SK-N-SH (cell line): ENCODE results near the gene DPF3. TPM values are rescaled to one million over a fixed set of nuclear protein-coding genes. Genes with fewer than 3 reads are reported as not detected.

Source experiments
- CTCF ChIA-PET: fragments of 300-600, 350-600 bp; formaldehyde crosslinking; extraction: SDS; loops from one replicate; lab custom pipeline; 2021; lab: Yijun Ruan, JAX
- POLR2A ChIA-PET: fragments of 350-600 bp; sonication (Branson Sonifier 250); formaldehyde crosslinking; extraction: SDS; loops from one replicate; lab custom pipeline; 2020; ENCODE audit warnings: antibody characterized with exemption, inconsistent platforms; lab: Yijun Ruan, JAX
- DNase-seq: peaks from one replicate; pipeline ENCODE4 v3.0.0; 2012
- H2AFZ ChIP-seq: fragments of 200-600 bp; sonication (generic); 2 replicates; pipeline ENCODE4 v1.8.1; 2016; ENCODE audit warnings: antibody characterized with exemption, mild to moderate bottlenecking, low read depth
- H3F3A ChIP-seq: fragments of 200-600 bp; sonication (generic); replicated peaks from 2 replicates; pipeline ENCODE3; 2016; ENCODE audit warnings: antibody characterized with exemption, mild to moderate bottlenecking; ENCODE audit not compliant: insufficient read depth
- H3K27ac ChIP-seq, 2 experiments: fragments of 200-500 bp in 1 of 2; fragments of 200-600 bp in 1 of 2; sonication (Bioruptor generic) in 1 of 2; sonication (generic), shearing (Covaris generic) in 1 of 2; 2 replicates each; pipeline versions ENCODE4 v1.5.1 to v1.6.1; 2014 to 2016; ENCODE audit warnings: low read depth in 2 of 2, inconsistent platforms in 1 of 2, low read length in 1 of 2, mild to moderate bottlenecking in 1 of 2, mixed read lengths in 1 of 2
- H3K27me3 ChIP-seq: fragments of 200-600 bp; sonication (generic), shearing (Covaris generic); 2 replicates; pipeline ENCODE4 v1.6.1; 2016; ENCODE audit warnings: mixed run types; ENCODE audit not compliant: insufficient read depth
- H3K36me3 ChIP-seq, 2 experiments: fragments of 200-500 bp in 1 of 2; fragments of 200-600 bp in 1 of 2; sonication (Bioruptor generic) in 1 of 2; sonication (generic) in 1 of 2; replicated peaks in 1 of 2; 2 replicates each; pipeline versions ENCODE3 to v1.5.1; 2014 to 2016; ENCODE audit warnings: low read length in 1 of 2, mild to moderate bottlenecking in 1 of 2; ENCODE audit not compliant: insufficient read depth in 2 of 2, control insufficient read depth in 1 of 2
- H3K4me1 ChIP-seq, 2 experiments: fragments of 200-500 bp in 1 of 2; fragments of 200-600 bp in 1 of 2; sonication (Bioruptor generic) in 1 of 2; sonication (generic), shearing (Covaris generic) in 1 of 2; 2 replicates each; pipeline versions ENCODE4 v1.5.1 to v1.6.1; 2014 to 2016; ENCODE audit warnings: low read depth in 1 of 2, low read length in 1 of 2, mixed run types in 1 of 2; ENCODE audit not compliant: insufficient read depth in 2 of 2, control insufficient read depth in 1 of 2
- H3K4me2 ChIP-seq: fragments of 200-600 bp; sonication (generic), shearing (Covaris generic); 2 replicates; pipeline ENCODE4 v1.6.1; 2017; ENCODE audit warnings: mixed run types
- H3K4me3 ChIP-seq, 2 experiments: fragments of 200-500 bp in 1 of 2; fragments of 200-600 bp in 1 of 2; sonication (Bioruptor generic) in 1 of 2; sonication (generic), shearing (Covaris generic) in 1 of 2; 2 replicates each; pipeline versions ENCODE4 v1.5.1 to v1.8.1; 2014 to 2016; ENCODE audit warnings: low read depth in 2 of 2, inconsistent platforms in 1 of 2, low read length in 1 of 2, mild to moderate bottlenecking in 1 of 2, mixed read lengths in 1 of 2, moderate library complexity in 1 of 2
- H3K79me2 ChIP-seq: fragments of 200-600 bp; sonication (generic); 2 replicates; pipeline ENCODE4 v1.8.1; 2017; ENCODE audit warnings: mild to moderate bottlenecking; ENCODE audit not compliant: insufficient read depth
- H3K9ac ChIP-seq: fragments of 200-600 bp; sonication (generic); 2 replicates; pipeline ENCODE4 v1.6.1; 2017; ENCODE audit warnings: mixed run types
- H3K9me2 ChIP-seq: fragments of 200-600 bp; sonication (generic); 2 replicates; pipeline ENCODE4 v1.6.1; 2017; ENCODE audit warnings: mixed run types
- H3K9me3 ChIP-seq: fragments of 200-600 bp; sonication (generic); 2 replicates; pipeline ENCODE4 v1.6.1; 2017; ENCODE audit warnings: mixed run types, mild to moderate bottlenecking, moderate library complexity
- H4K20me1 ChIP-seq: fragments of 200-600 bp; sonication (generic); 2 replicates; pipeline ENCODE4 v1.6.1; 2017; ENCODE audit warnings: mild to moderate bottlenecking, mixed run types; ENCODE audit not compliant: insufficient read depth
- CHD2 ChIP-seq: fragments of 150-350 bp; IDR thresholded peaks from 2 replicates; pipeline ENCODE4 v1.6.1; 2018; ENCODE audit warnings: low read length; ENCODE audit not compliant: partially characterized antibody
- ELF1 ChIP-seq: IDR thresholded peaks from 2 replicates; pipeline ENCODE4 v1.4.0; 2012
- EP300 ChIP-seq, 2 experiments: IDR thresholded peaks; 2 replicates each; pipeline versions ENCODE4 v1.4.0 to v1.6.1; 2012; ENCODE audit warnings: borderline replicate concordance in 1 of 2, low read depth in 1 of 2, low read length in 1 of 2
- EZH2phosphoT487 ChIP-seq: fragments of 200-600 bp; sonication (generic); IDR thresholded peaks from 2 replicates; pipeline ENCODE4 v1.6.1; 2017; ENCODE audit warnings: low read depth, mixed run types, mild to moderate bottlenecking, antibody characterized with exemption, moderate library complexity, borderline replicate concordance
- FOSL2 ChIP-seq: IDR thresholded peaks from 2 replicates; pipeline ENCODE4 v1.4.0; 2012; ENCODE audit warnings: low read depth, mild to moderate bottlenecking, moderate library complexity, borderline replicate concordance
- GATA2 ChIP-seq: sonication (generic); formaldehyde crosslinking; IDR thresholded peaks from 2 replicates; pipeline ENCODE4 v1.5.0; 2020; ENCODE audit warnings: mild to moderate bottlenecking, missing genetic modification reagents
- JUND ChIP-seq: IDR thresholded peaks from 2 replicates; pipeline ENCODE4 v1.4.0; 2012
- MXI1 ChIP-seq: IDR thresholded peaks from 2 replicates; pipeline ENCODE4 v1.6.1; 2012; ENCODE audit warnings: mild to moderate bottlenecking, low read depth, low read length, improper control_type of control experiment
- NRF1 ChIP-seq: IDR thresholded peaks from 2 replicates; pipeline ENCODE4 v1.6.1; 2012; ENCODE audit warnings: low read depth, mild to moderate bottlenecking, low read length
- RAD21 ChIP-seq: IDR thresholded peaks from 2 replicates; pipeline ENCODE4 v1.6.1; 2012; ENCODE audit warnings: mild to moderate bottlenecking, low read length
- RCOR1 ChIP-seq: fragments of 150-350 bp; IDR thresholded peaks from 2 replicates; pipeline ENCODE4 v1.6.1; 2017; ENCODE audit warnings: antibody characterized with exemption, low read length
- RFX5 ChIP-seq: IDR thresholded peaks from 2 replicates; pipeline ENCODE4 v1.6.1; 2012; ENCODE audit warnings: mild to moderate bottlenecking, improper control_type of control experiment, low read length
- RXRA ChIP-seq: IDR thresholded peaks from 2 replicates; pipeline ENCODE4 v1.4.0; 2012; ENCODE audit warnings: low read depth, mild to moderate bottlenecking, borderline replicate concordance
- SIN3A ChIP-seq: IDR thresholded peaks from 2 replicates; pipeline ENCODE4 v1.6.1; 2012; ENCODE audit warnings: low read depth, mild to moderate bottlenecking, low read length, moderate library complexity, borderline replicate concordance
- WGBS: methylation state at CpG from one replicate; pipeline ENCODE4 v1.1.6; 2017; ENCODE audit warnings: low lambda C conversion rate; 5-methylcytosine and 5-hydroxymethylcytosine counted together
- polyA plus RNA-seq, 3 experiments: library from polyadenylated mRNA; depleted of rRNA; stranded (reverse); fragments of >200 nt; gene quantifications; 2 replicates each; pipeline ENCODE4 v1.2.3, GENCODE V29; 2012
- TF ChIP-seq, protein P1 (sequence below): fragments of 150-350 bp; IDR thresholded peaks from 2 replicates; pipeline ENCODE4 v1.6.1; 2017; ENCODE audit warnings: antibody characterized with exemption, low read length, low read depth, borderline replicate concordance
- TF ChIP-seq, protein P2 (sequence below): IDR thresholded peaks from 2 replicates; pipeline ENCODE4; 2012
- TF ChIP-seq, protein P3 (sequence below): IDR thresholded peaks from 2 replicates; pipeline ENCODE4 v1.4.0; 2012; ENCODE audit warnings: low read depth

Gene DPF3
- polyA plus RNA-seq, 1 of the 3 experiments (the other 2 are of a cell fraction), result 2.8 TPM

DNA sequence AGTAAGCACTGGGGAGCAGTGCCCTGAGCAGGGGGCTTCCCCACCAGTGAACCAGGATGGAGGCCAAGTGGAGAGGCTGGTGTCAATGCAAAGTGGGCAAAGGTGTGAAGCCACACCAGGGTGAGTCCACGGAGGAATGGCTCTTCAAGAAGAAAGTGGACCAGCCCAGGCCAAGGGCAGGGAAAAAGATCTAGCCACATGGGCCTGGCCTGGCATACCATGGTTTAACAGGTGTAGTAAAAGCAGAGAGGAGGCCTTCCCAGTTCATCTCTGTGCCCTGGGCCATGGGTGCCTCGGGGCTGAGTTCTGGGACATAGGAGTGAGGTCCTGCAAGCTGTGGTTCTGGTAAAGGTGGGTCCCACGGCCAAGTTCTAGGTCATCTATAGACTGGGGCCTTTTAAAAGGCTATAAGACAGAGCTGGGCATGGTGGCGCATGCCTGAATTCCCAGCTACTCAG lies 153.4 kb downstream of the DPF3 start:
- no peak for DNase-seq
- H3K4me3 ChIP-seq, result no peak overlapping the region
- H3K79me2 ChIP-seq, result no peaks in the 10 kb centered on the region
- H3K27ac ChIP-seq, result peak overlapping the region in 1 of 2 experiments; percentile 25; a peak in 1 of 4 replicates
- 78% methylated on average over 4 of the region's 4 CpGs for WGBS
- no peaks in the 10 kb centered on the region for H3K27me3 ChIP-seq
- no peaks in the 10 kb centered on the region for H3K9me3 ChIP-seq
- ChIA-PET POLR2A (no interaction called here), CTCF (interaction anchor here (5.0 kb wide), 1 partner anchor 225 kb away, joined by 42 read pairs; no protein-coding TSS in a partner anchor)
- peaks cover 2% of the 10 kb centered on the region for H3F3A ChIP-seq
- no peak for TF ChIP-seq SIN3A
- TF ChIP-seq RFX5, result no peak
- TF ChIP-seq EP300 (IDR thresholded peaks at IDR 0.05; ENCODE audit: borderline replicate concordance in 1 of 2, low read depth in 1 of 2, low read length in 1 of 2), result no peak
- TF ChIP-seq RXRA, result no peak
- TF ChIP-seq MXI1, result no peak
- no peak for TF ChIP-seq RAD21
- no peak for TF ChIP-seq FOSL2
- TF ChIP-seq ELF1, result no peak
- TF ChIP-seq, protein P1, sequence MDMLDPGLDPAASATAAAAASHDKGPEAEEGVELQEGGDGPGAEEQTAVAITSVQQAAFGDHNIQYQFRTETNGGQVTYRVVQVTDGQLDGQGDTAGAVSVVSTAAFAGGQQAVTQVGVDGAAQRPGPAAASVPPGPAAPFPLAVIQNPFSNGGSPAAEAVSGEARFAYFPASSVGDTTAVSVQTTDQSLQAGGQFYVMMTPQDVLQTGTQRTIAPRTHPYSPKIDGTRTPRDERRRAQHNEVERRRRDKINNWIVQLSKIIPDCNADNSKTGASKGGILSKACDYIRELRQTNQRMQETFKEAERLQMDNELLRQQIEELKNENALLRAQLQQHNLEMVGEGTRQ, result no peak
- no peak for TF ChIP-seq EZH2phosphoT487
- TF ChIP-seq, protein P2, sequence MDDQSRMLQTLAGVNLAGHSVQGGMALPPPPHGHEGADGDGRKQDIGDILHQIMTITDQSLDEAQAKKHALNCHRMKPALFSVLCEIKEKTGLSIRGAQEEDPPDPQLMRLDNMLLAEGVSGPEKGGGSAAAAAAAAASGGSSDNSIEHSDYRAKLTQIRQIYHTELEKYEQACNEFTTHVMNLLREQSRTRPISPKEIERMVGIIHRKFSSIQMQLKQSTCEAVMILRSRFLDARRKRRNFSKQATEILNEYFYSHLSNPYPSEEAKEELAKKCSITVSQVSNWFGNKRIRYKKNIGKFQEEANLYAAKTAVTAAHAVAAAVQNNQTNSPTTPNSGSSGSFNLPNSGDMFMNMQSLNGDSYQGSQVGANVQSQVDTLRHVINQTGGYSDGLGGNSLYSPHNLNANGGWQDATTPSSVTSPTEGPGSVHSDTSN, result no peak
- H3K4me2 ChIP-seq, result no peak overlapping the region
- no peaks in the 10 kb centered on the region for H3K9me2 ChIP-seq
- H3K4me1 ChIP-seq, result peaks cover 24 to 81% of the 10 kb centered on the region in 2 experiments; a peak in 3 of 4 replicates
- H3K9ac ChIP-seq, result no peak overlapping the region
- H2AFZ ChIP-seq, result no peak overlapping the region
- no peaks in the 10 kb centered on the region for H4K20me1 ChIP-seq
- no peaks in the 10 kb centered on the region for H3K36me3 ChIP-seq

DNA sequence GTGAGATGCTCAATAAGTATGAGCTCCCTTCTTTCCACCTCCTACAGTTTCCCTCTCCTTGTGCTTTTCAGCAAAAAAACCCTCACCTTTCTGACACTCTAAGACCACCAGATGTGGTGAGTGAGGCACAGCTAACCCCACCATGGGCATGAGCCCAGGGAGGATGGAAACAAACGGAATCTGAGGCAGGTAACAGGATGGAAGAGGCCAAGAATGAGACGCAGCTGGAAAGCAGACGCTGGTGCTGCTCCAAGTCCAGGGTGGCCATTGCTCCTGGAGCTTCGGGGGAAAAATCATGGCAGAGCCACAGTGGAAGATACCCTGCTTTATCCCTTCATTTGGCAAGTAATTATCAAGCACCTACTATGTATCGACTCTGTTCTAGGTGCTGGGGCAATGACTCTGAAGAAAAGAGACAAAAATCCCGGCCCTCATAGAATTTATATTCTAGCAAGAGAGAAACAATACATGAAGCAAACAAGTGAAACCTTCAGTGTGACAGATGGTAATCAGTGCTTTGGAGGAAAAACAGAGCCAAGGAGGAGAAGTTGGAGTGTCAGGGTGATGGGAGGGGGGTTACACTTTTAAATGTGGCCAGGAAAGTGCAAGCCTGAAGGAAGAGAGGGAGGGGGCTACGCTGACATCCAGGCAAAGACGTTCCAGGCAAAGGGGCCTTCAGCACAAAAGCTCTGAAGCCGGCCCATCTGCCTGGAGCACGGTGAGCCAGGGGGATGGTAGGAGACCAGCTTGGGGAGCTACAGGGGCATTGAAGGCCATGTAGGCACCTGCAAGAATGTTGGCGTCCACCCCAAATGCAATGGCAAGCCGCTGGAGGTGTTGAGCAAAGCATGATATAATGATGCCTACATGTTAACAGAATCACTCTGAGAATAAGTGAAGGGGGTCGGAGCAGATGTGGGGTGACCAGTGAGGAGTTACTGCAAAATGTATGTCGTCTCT lies 154.2 kb downstream of the DPF3 start:
- ChIA-PET POLR2A (no interaction called here), CTCF (interaction anchor here (0.7 to 5.0 kb wide), 2 partner anchors 27 to 224 kb away, joined by 3 to 42 read pairs; no protein-coding TSS in a partner anchor)
- Histone ChIP-seq H4K20me1 (no peaks in the 10 kb centered on the region), H3K9me2 (no peaks in the 10 kb centered on the region), H2AFZ (no peak overlapping the region), H3K79me2 (no peaks in the 10 kb centered on the region), H3K9me3 (no peaks in the 10 kb centered on the region), H3K36me3 (no peaks in the 10 kb centered on the region), H3K4me3 (no peak overlapping the region), H3K4me2 (no peak overlapping the region), H3K4me1 (peaks cover 23 to 82% of the 10 kb centered on the region in 2 experiments; a peak in 3 of 4 replicates), H3K27me3 (no peaks in the 10 kb centered on the region), H3F3A (no peaks in the 10 kb centered on the region), H3K9ac (no peak overlapping the region), H3K27ac (peak overlapping the region in 1 of 2 experiments; percentile 40; a peak in 2 of 4 replicates)
- no peak for TF ChIP-seq GATA2 (CRISPR knock-in tag)
- TF ChIP-seq, protein P3, sequence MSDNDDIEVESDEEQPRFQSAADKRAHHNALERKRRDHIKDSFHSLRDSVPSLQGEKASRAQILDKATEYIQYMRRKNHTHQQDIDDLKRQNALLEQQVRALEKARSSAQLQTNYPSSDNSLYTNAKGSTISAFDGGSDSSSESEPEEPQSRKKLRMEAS, result no peak
- no peak for TF ChIP-seq JUND
- TF ChIP-seq CHD2, result no peak
- TF ChIP-seq RCOR1, result no peak
- no peak for TF ChIP-seq NRF1
- no peak for TF ChIP-seq EZH2phosphoT487
- 76% methylated on average over 14 of the region's 14 CpGs for WGBS
- no peak for DNase-seq
